NB4 (cell line): ENCODE data around the gene CLK2.

ENCODE experiments used
- CTCF ChIP-seq: IDR thresholded peaks from one replicate; pipeline ENCODE4 v1.5.1; 2012; ENCODE audit warnings: low read depth, low read length
- POLR2A ChIP-seq: IDR thresholded peaks from 2 replicates; pipeline ENCODE4 v1.6.1; 2011; ENCODE audit warnings: mild to moderate bottlenecking; ENCODE audit not compliant: insufficient read length; ENCODE audit errors: extremely low read depth

GRCh38 chr1:155295942-155296267, 22.6 kb upstream of the CLK2 start:
- no peak for TF ChIP-seq CTCF
- no peak for TF ChIP-seq POLR2A
